ENCODE measurements around the gene SERPINB12.

- TF ChIP-seq, protein P1, sequence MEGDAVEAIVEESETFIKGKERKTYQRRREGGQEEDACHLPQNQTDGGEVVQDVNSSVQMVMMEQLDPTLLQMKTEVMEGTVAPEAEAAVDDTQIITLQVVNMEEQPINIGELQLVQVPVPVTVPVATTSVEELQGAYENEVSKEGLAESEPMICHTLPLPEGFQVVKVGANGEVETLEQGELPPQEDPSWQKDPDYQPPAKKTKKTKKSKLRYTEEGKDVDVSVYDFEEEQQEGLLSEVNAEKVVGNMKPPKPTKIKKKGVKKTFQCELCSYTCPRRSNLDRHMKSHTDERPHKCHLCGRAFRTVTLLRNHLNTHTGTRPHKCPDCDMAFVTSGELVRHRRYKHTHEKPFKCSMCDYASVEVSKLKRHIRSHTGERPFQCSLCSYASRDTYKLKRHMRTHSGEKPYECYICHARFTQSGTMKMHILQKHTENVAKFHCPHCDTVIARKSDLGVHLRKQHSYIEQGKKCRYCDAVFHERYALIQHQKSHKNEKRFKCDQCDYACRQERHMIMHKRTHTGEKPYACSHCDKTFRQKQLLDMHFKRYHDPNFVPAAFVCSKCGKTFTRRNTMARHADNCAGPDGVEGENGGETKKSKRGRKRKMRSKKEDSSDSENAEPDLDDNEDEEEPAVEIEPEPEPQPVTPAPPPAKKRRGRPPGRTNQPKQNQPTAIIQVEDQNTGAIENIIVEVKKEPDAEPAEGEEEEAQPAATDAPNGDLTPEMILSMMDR (conservative IDR thresholded peaks at IDR 0.05; ENCODE audit: low read length) = no peak
- no peak for TF ChIP-seq EZH2phosphoT487 (IDR thresholded peaks at IDR 0.05; ENCODE audit: borderline replicate concordance, low read depth, low read length)
Measured at GRCh38 chr18:63534615-63535014, 7.6 kb upstream of the SERPINB12 start.

Data from OCI-LY7 (cell line).